ENCODE data around the gene SLC22A31. TPM values are rescaled to one million over a fixed set of nuclear protein-coding genes. Genes with fewer than 3 reads are reported as not detected.

The SLC22A31 gene
- total RNA-seq, 2 donors from 2014 or later, result 0.81 TPM; not detected in 1

DNA sequence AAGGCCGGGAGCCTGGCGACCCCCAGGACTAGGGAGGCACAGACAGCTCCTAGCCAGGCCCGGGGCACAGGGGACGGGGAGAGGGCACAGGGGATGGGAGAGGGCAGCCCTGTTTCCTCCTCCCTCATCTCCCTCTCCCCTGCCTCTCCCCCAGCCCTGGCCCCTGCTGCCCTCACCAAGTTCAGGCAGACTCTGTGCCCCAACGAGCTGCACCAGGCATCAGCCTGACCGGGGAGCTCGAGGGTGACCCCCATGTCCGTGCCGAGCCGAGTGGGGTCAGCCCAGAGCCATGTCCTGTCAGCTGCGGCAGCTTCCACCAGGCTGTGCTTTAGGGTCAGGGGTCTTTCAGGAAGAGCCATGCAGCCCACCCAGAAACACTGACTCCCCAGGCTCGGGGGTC is 22.8 kb downstream of the SLC22A31 start:
- H3K4me1 ChIP-seq (ENCODE audit: control insufficient read depth in 1 of 2, low read depth in 2 of 2), result no peaks in the 10 kb centered on the region
- DNase-seq (ENCODE audit: low spot score), result no peak
- no peak overlapping the region for H3K27ac ChIP-seq
- TF ChIP-seq, protein P1, sequence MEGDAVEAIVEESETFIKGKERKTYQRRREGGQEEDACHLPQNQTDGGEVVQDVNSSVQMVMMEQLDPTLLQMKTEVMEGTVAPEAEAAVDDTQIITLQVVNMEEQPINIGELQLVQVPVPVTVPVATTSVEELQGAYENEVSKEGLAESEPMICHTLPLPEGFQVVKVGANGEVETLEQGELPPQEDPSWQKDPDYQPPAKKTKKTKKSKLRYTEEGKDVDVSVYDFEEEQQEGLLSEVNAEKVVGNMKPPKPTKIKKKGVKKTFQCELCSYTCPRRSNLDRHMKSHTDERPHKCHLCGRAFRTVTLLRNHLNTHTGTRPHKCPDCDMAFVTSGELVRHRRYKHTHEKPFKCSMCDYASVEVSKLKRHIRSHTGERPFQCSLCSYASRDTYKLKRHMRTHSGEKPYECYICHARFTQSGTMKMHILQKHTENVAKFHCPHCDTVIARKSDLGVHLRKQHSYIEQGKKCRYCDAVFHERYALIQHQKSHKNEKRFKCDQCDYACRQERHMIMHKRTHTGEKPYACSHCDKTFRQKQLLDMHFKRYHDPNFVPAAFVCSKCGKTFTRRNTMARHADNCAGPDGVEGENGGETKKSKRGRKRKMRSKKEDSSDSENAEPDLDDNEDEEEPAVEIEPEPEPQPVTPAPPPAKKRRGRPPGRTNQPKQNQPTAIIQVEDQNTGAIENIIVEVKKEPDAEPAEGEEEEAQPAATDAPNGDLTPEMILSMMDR (IDR thresholded peaks at IDR 0.05), result no peak
- no peak for ATAC-seq (ENCODE audit: insufficient number of reproducible peaks, low FRiP score, low read depth)
- no peaks in the 10 kb centered on the region for H3K36me3 ChIP-seq
- H3K4me3 ChIP-seq, result no peak overlapping the region
- H3K9me3 ChIP-seq, result no peaks in the 10 kb centered on the region
- no peaks in the 10 kb centered on the region for H3K27me3 ChIP-seq (replicated peaks; ENCODE audit: insufficient read depth)

DNA sequence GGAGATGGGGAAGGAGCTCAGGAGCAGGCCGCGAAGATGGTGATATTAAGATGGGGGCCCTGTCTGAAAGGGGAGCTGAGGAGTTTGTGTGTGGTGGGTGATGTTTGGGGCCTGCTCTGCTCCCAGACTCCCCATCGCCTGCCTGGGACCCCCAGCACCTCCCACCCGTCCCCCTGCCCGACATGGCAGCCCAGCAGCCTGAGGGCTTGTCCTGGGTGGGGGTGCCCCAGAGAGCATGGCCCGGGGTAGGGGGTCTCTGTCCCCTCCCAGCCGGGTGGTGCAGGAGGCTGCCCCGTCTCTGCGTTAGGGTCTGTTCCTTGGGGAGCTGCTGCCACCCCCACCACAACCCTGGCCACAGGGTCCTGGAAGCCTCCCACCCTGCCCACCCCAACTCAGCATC is 23.6 kb downstream of the SLC22A31 start:
- Histone ChIP-seq H3K36me3 (no peaks in the 10 kb centered on the region), H3K27ac (no peak overlapping the region), H3K27me3 (replicated peaks; ENCODE audit: insufficient read depth) (no peaks in the 10 kb centered on the region), H3K9me3 (no peaks in the 10 kb centered on the region), H3K4me1 (ENCODE audit: control insufficient read depth in 1 of 2, low read depth in 2 of 2) (peaks cover 0 to 1% of the 10 kb centered on the region in 2 donors), H3K4me3 (no peak overlapping the region)
- ATAC-seq (ENCODE audit: insufficient number of reproducible peaks, low FRiP score, low read depth) (no peak), DNase-seq (ENCODE audit: low spot score) (no peak)
- TF ChIP-seq, protein P1 (IDR thresholded peaks at IDR 0.05), result no peak

- Histone ChIP-seq H3K4me3 (no peak overlapping the region), H3K9me3 (no peaks in the 10 kb centered on the region), H3K27me3 (replicated peaks; ENCODE audit: insufficient read depth) (no peaks in the 10 kb centered on the region), H3K36me3 (no peaks in the 10 kb centered on the region), H3K4me1 (ENCODE audit: control insufficient read depth in 1 of 2, low read depth in 2 of 2) (peaks cover 0 to 5% of the 10 kb centered on the region in 2 donors), H3K27ac (no peak overlapping the region)
- DNase-seq (ENCODE audit: low spot score) (no peak), ATAC-seq (ENCODE audit: insufficient number of reproducible peaks, low FRiP score, low read depth) (no peak)
- TF ChIP-seq, protein P1 (IDR thresholded peaks at IDR 0.05), result no peak
Observed at GRCh38 chr16:89176147-89176690, 24.1 kb downstream of the SLC22A31 start.

GRCh38 chr16:89175280-89176146 is 24.8 kb downstream of the SLC22A31 start:
- Histone ChIP-seq H3K9me3 (no peaks in the 10 kb centered on the region), H3K4me3 (no peak overlapping the region), H3K4me1 (ENCODE audit: control insufficient read depth in 1 of 2, low read depth in 2 of 2) (peaks cover 5 to 11% of the 10 kb centered on the region in 2 donors), H3K27ac (no peak overlapping the region), H3K36me3 (no peaks in the 10 kb centered on the region), H3K27me3 (replicated peaks; ENCODE audit: insufficient read depth) (peaks cover 5% of the 10 kb centered on the region)
- ATAC-seq (ENCODE audit: insufficient number of reproducible peaks, low FRiP score, low read depth) (no peak), DNase-seq (ENCODE audit: low spot score) (no peak)
- TF ChIP-seq, protein P1 (IDR thresholded peaks at IDR 0.05), result no peak

DNA sequence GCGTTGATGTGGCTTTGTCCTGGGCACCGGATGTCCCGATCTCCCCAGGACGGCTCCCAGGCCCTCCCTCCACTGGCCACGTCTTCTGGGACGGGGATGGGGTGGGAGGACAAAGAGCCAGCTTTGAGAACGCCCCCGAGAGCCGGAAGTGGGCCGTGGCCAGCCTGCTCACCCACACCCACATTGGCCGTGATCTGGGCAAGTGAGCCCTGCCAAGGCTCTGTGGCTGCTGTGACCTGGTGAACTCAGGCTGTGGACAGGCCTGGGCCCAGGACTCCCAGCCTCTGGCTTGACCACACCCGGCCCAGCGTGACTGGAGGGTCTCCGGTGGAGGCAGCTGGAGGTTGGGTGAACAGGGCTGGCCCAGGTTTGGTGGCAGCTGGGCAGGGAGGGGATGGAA is 25.5 kb downstream of the SLC22A31 start:
- ATAC-seq (ENCODE audit: insufficient number of reproducible peaks, low FRiP score, low read depth), result no peak
- H3K4me1 ChIP-seq (ENCODE audit: control insufficient read depth in 1 of 2, low read depth in 2 of 2), result peaks cover 7 to 14% of the 10 kb centered on the region in 2 donors

More for the DNA sequence above, 25.5 kb downstream of the SLC22A31 start:
- no peak overlapping the region for H3K4me3 ChIP-seq
- H3K27me3 ChIP-seq (replicated peaks; ENCODE audit: insufficient read depth), result peaks cover 8% of the 10 kb centered on the region
- TF ChIP-seq, protein P1 (IDR thresholded peaks at IDR 0.05), result no peak
- no peaks in the 10 kb centered on the region for H3K9me3 ChIP-seq
- H3K36me3 ChIP-seq, result no peaks in the 10 kb centered on the region
- DNase-seq (ENCODE audit: low spot score), result no peak
- no peak overlapping the region for H3K27ac ChIP-seq

Data from thoracic aorta (tissue), 2 donors.